K562 (cell line): ENCODE results near the gene SLC25A5. TPM values are rescaled to one million over a fixed set of nuclear protein-coding genes. Genes with fewer than 3 reads are reported as not detected.
"Not testable (repeated sequence)": the region's sequence is repeated elsewhere in the genome, so short reads cannot be mapped to it uniquely, and the experiment has no call there.

Source experiments
- ATAC-seq: fragments of 200-7000 bp; cut with Tn5 transposase; 3 replicates; pipeline ENCODE4 v1.9.1; 2020; ENCODE audit warnings: moderate library complexity
- BruUV-seq: library from RNA; stranded (reverse); fragments of 400-500 nt; replicated peaks from 2 replicates; lab custom pipeline; 2021; lab: Mats Ljungman, UMichigan
- CTCF ChIA-PET: fragments of 300-600 bp; formaldehyde crosslinking; extraction: SDS; loops from one replicate; lab custom pipeline; 2021; ENCODE audit warnings: low intra/inter-chr PET ratio; lab: Yijun Ruan, JAX
- POLR2A ChIA-PET: fragments of 300-600, 350-650 bp; sonication (Branson Sonifier 250); formaldehyde crosslinking; extraction: SDS; loops from one replicate; lab custom pipeline; 2021; ENCODE audit warnings: antibody characterized with exemption, inconsistent platforms; lab: Yijun Ruan, JAX
- DNase-seq, 4 experiments: peaks; one replicate each; pipeline versions ENCODE4 v3.0.0 to v3.0.0-alpha.2; 2011 to 2018; ENCODE audit warnings: low spot score in 3 of 4, mixed read lengths in 3 of 4; ENCODE audit errors: extremely low read depth in 1 of 4
- FAIRE-seq: peaks from 2 replicates; lab custom pipeline; 2011; peaks lifted over from hg19 to GRCh38; lab: Jason Lieb, UNC
- H2AFZ ChIP-seq: 2 replicates; pipeline ENCODE4 v1.6.0; 2011; ENCODE audit warnings: low read depth, low read length, control low read depth, inconsistent platforms
- H3K27ac ChIP-seq: fragments of 200-600 bp; 3 replicates; pipeline ENCODE4 v1.8.0; 2011; ENCODE audit warnings: low read depth, mild to moderate bottlenecking, control low read depth, inconsistent platforms, low read length, moderate library complexity, mixed read lengths; ENCODE audit errors: extremely low read depth
- H3K27me3 ChIP-seq, 2 experiments: fragments of 300-600 bp in 1 of 2; 2 replicates in 1 of 2; 3 replicates in 1 of 2; pipeline versions ENCODE4 v1.6.0 to v1.8.0; 2011; ENCODE audit warnings: inconsistent platforms in 2 of 2, low read length in 2 of 2, mild to moderate bottlenecking in 1 of 2, mixed read lengths in 1 of 2, moderate library complexity in 1 of 2; ENCODE audit not compliant: control insufficient read depth in 2 of 2, insufficient read depth in 2 of 2
- H3K36me3 ChIP-seq: fragments of 300-600 bp; 3 replicates; pipeline ENCODE4 v1.8.0; 2011; ENCODE audit warnings: mild to moderate bottlenecking, low read length, inconsistent platforms; ENCODE audit not compliant: control insufficient read depth, insufficient read depth
- H3K4me1 ChIP-seq, 2 experiments: fragments of 200-600 bp in 1 of 2; replicated peaks in 1 of 2; 2 replicates in 1 of 2; 3 replicates in 1 of 2; pipeline versions ENCODE4 v1.5.1 to v1.8.0; 2011; ENCODE audit warnings: inconsistent platforms in 2 of 2, low read length in 2 of 2, mild to moderate bottlenecking in 1 of 2, mixed read lengths in 1 of 2, moderate library complexity in 1 of 2; ENCODE audit not compliant: control insufficient read depth in 2 of 2, insufficient read depth in 2 of 2
- H3K4me2 ChIP-seq: 2 replicates; pipeline ENCODE4 v1.6.1; 2011; ENCODE audit warnings: low read length, control low read depth, inconsistent platforms, mixed read lengths; ENCODE audit not compliant: insufficient read depth
- H3K4me3 ChIP-seq: fragments of 200-600 bp; sonication (generic), shearing (Covaris generic); 2 replicates; pipeline ENCODE4 v1.5.1; 2016; ENCODE audit warnings: control low read depth, inconsistent platforms
- H3K79me2 ChIP-seq: fragments of 200-600 bp; 3 replicates; pipeline ENCODE4 v1.8.0; 2011; ENCODE audit warnings: low read length, inconsistent platforms; ENCODE audit not compliant: control insufficient read depth, insufficient read depth
- H3K9ac ChIP-seq, 2 experiments: 2 replicates each; pipeline versions ENCODE4 v1.6.0 to v1.6.1; 2011; ENCODE audit warnings: low read depth in 2 of 2, low read length in 2 of 2, control low read depth in 1 of 2, inconsistent platforms in 1 of 2, mild to moderate bottlenecking in 1 of 2, mixed read lengths in 1 of 2; ENCODE audit not compliant: insufficient read depth in 1 of 2
- H3K9me1 ChIP-seq: one replicate; pipeline ENCODE4 v1.6.0; 2011; ENCODE audit warnings: inconsistent platforms, mild to moderate bottlenecking, low read length, moderate library complexity; ENCODE audit not compliant: control insufficient read depth, insufficient read depth
- H3K9me3 ChIP-seq: replicated peaks from 2 replicates; pipeline ENCODE4 v1.5.1; 2011; ENCODE audit warnings: low read depth, low read length, inconsistent platforms; ENCODE audit not compliant: control insufficient read depth, insufficient read depth
- H4K20me1 ChIP-seq: replicated peaks from 2 replicates; pipeline ENCODE4 v1.6.1; 2011; ENCODE audit warnings: low read length, inconsistent platforms, mixed read lengths; ENCODE audit not compliant: control insufficient read depth, insufficient read depth
- CEBPZ ChIP-seq: fragments of 150-350 bp; IDR thresholded peaks from 2 replicates; pipeline ENCODE4 v1.6.1; 2014; ENCODE audit warnings: low read depth, mild to moderate bottlenecking, low read length, borderline replicate concordance
- L3MBTL2 ChIP-seq: fragments of 450-650 bp; IDR thresholded peaks from 2 replicates; pipeline ENCODE4 v1.6.1; 2016; ENCODE audit warnings: mild to moderate bottlenecking, moderate library complexity
- MGA ChIP-seq: fragments of 450-650 bp; IDR thresholded peaks from 2 replicates; pipeline ENCODE4 v1.6.1; 2016; ENCODE audit warnings: mild to moderate bottlenecking, moderate library complexity
- NFRKB ChIP-seq: fragments of 450-650 bp; IDR thresholded peaks from 2 replicates; pipeline ENCODE4 v1.6.1; 2016; ENCODE audit warnings: low read depth
- POLR2A ChIP-seq: fragments of 450-650 bp; conservative IDR thresholded peaks from 2 replicates; pipeline ENCODE4 v1.6.1; 2016
- SUPT5H ChIP-seq: fragments of 450-650 bp; IDR thresholded peaks from 2 replicates; pipeline ENCODE4 v1.6.1; 2016
- ZNF589 ChIP-seq: fragments of 200-800 bp; sonication (Bioruptor generic); IDR thresholded peaks from 2 replicates; pipeline ENCODE4 v1.6.1; 2016; ENCODE audit warnings: low read depth, missing genetic modification characterization, missing compliant biosample characterization
- WGBS: fragments of 100-300 bp; shearing (Covaris generic); methylation state at CpG from one replicate; pipeline ENCODE4 v1.1.6; 2016; ENCODE audit warnings: low coverage, mixed read lengths; ENCODE audit not compliant: insufficient coverage; ENCODE audit errors: missing lambda C conversion rate; 5-methylcytosine and 5-hydroxymethylcytosine counted together
- in situ Hi-C: fragments of 300-500 bp; cut with MboI; formaldehyde crosslinking; loops from 4 replicates; pipeline ENCODE4 v1.15.0; 2018; ENCODE audit warnings: inconsistent platforms, mixed read lengths
- intact Hi-C: fragments of 100-400 bp; cut with micrococcal nuclease; formaldehyde crosslinking; loops from 2 replicates; pipeline ENCODE4 v1.14.2; 2022
- polyA plus RNA-seq, 8 experiments: library from polyadenylated mRNA; depleted of rRNA in 4 of 8; stranded (reverse) in 5 of 8; unstranded in 3 of 8; fragments of >200 nt; fragmentation: Nextera tagmentation in 2 of 8; fragmentation: Illumina TruSeq in 1 of 8; extraction: Ambion mirVana in 2 of 8; extraction: Trizol in 1 of 8; gene quantifications; 2 replicates each; pipeline versions ENCODE4 v1.2.1 to v1.2.3, GENCODE V29; 2011 to 2014; ENCODE audit warnings: inconsistent platforms in 1 of 8, missing spikeins in 1 of 8
- total RNA-seq, 7 experiments: library from RNA; depleted of rRNA in 6 of 7; stranded (reverse); fragments of >200 nt in 6 of 7; fragmentation: Illumina TruSeq in 2 of 7; extraction: Trizol in 2 of 7; gene quantifications; 2 replicates each; pipeline versions ENCODE4 v1.2.1 to v1.2.3, GENCODE V29; 2011 to 2021; ENCODE audit warnings: low replicate concordance in 1 of 7

The SLC25A5 gene
- total and polyA plus RNA-seq, 9 of the 15 experiments (the other 6 are each of a cell fraction or from before 2014, with no cell fraction given), result 470 to 5,247 (median 596) TPM

- TF ChIP-seq ZNF589 (CRISPR knock-in tag) (no peak), CEBPZ (no peak)
Measured at GRCh38 chrX:119429471-119429870, 38.8 kb upstream of the SLC25A5 start (continued).

GRCh38 chrX:119441295-119441694 lies 26.9 kb upstream of the SLC25A5 start:
- H4K20me1 ChIP-seq, H3K9me3 ChIP-seq, H3K27me3 ChIP-seq, intact Hi-C loops, POLR2A ChIA-PET, H3K4me1 ChIP-seq, H3K36me3 ChIP-seq, H3K9ac ChIP-seq, H3K4me3 ChIP-seq, CTCF ChIA-PET, DNase-seq, in situ Hi-C loops, H3K79me2 ChIP-seq, FAIRE-seq, H3K27ac ChIP-seq, H3K9me1 ChIP-seq: not testable (repeated sequence)
- Histone ChIP-seq H3K4me2 (0 out of 2 replicates have a peak overlapping the region, but pooled peaks have one; percentile 18), H2AFZ (0 out of 2 replicates have a peak overlapping the region, but pooled peaks have one; percentile 24)
- ATAC-seq, result peak; percentile 34
- TSS peak; percentile 87 for BruUV-seq
- WGBS, result 10% methylated on average over 3 of the region's 17 CpGs
- TF ChIP-seq POLR2A, result peak; percentile 61
- TF ChIP-seq SUPT5H, result peak; percentile 40; the same call in 1 of the 2 replicates
- peak; percentile 45; the same call in 1 of the 2 replicates for TF ChIP-seq L3MBTL2
- peak; percentile 68; the same call in 1 of the 2 replicates for TF ChIP-seq NFRKB
- peak; percentile 31; the same call in 1 of the 2 replicates for TF ChIP-seq MGA
